IPS DF 6.9 (cell line): ENCODE data around the gene LTBP1.

ENCODE experiments used
- DNase-seq: peaks from one replicate; pipeline ENCODE4 v3.0.0-alpha.2; 2013; ENCODE audit warnings: low read depth, low spot score
- H3K27ac ChIP-seq: one replicate; pipeline ENCODE4 v1.5.1; 2013; ENCODE audit warnings: low read length, control low read depth
- H3K27me3 ChIP-seq: 2 replicates; pipeline ENCODE4 v1.6.1; 2013; ENCODE audit warnings: mild to moderate bottlenecking, low read length; ENCODE audit not compliant: control insufficient read depth, insufficient read depth
- H3K36me3 ChIP-seq: 2 replicates; pipeline ENCODE4 v1.6.1; 2013; ENCODE audit warnings: low read length; ENCODE audit not compliant: control insufficient read depth, insufficient read depth
- H3K4me1 ChIP-seq: 2 replicates; pipeline ENCODE4 v1.6.1; 2013; ENCODE audit warnings: low read length; ENCODE audit not compliant: control insufficient read depth, insufficient read depth
- H3K4me3 ChIP-seq: 2 replicates; pipeline ENCODE4 v1.5.1; 2013; ENCODE audit warnings: mild to moderate bottlenecking, low read length
- H3K9me3 ChIP-seq: 2 replicates; pipeline ENCODE4 v1.6.1; 2013; ENCODE audit warnings: low read length, inconsistent platforms; ENCODE audit not compliant: control insufficient read depth, insufficient read depth
- WGBS: extraction: QIAGEN DNeasy Blood & Tissue Kit; methylation state at CpG from one replicate; pipeline ENCODE4 v1.1.7; 2013; ENCODE audit warnings: mixed read lengths, missing lambda C conversion rate; ENCODE audit not compliant: insufficient read length, insufficient coverage; 5-methylcytosine and 5-hydroxymethylcytosine counted together

LTBP1 gene

DNA sequence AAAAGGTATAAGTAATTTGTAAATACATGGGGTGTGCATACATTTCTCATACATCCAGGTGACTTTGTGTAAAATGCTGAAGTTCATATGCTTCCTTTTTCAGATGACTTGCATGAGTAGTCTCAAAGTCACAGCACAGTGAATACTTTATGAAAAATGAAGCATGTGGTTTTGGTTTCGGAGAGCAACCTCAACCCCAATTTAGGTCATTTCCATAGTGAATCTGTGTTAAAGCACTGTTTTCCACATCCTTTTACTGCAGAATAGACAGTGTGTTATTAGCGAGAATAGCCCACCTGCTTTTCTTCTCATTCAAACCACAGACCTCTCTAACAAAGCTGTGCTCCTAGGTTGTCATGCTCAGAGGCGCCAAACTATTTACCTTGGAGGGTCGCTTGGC is 325.2 kb downstream of the LTBP1 start:
- Histone ChIP-seq H3K4me1 (no peaks in the 10 kb centered on the region), H3K27ac (no peak overlapping the region), H3K4me3 (no peak overlapping the region), H3K27me3 (no peaks in the 10 kb centered on the region), H3K36me3 (no peaks in the 10 kb centered on the region), H3K9me3 (no peaks in the 10 kb centered on the region)
- DNase-seq: no peak
- no CpG with 5 or more reads among the region's 4 CpGs for WGBS

- Histone ChIP-seq H3K27ac (no peak overlapping the region), H3K4me3 (no peak overlapping the region), H3K4me1 (no peaks in the 10 kb centered on the region), H3K36me3 (no peaks in the 10 kb centered on the region), H3K27me3 (no peaks in the 10 kb centered on the region), H3K9me3 (no peaks in the 10 kb centered on the region)
- no peak for DNase-seq
- no CpG with 5 or more reads among the region's 1 CpG for WGBS
Measured at GRCh38 chr2:33273479-33273878, 326.7 kb downstream of the LTBP1 start.

DNA sequence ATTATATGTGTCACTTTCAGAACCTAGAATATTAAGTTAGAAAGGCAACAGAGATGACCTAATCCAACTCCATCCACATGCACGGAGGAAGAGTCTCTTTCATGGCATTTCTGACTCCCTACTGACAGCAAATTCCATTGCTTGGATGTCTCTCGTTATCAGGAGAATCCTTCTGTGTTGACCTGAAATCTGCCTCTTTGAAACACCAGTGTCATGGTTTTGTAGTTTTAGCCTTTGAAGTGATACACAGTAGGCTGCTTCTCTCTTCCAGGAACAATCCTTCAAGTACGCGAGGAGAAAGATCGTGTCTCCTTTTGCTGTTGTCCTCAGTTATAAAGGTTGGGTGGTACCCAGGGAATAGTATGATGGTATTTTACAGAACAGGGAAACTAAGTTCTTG is 327.8 kb downstream of the LTBP1 start:
- no peak for DNase-seq
- H3K36me3 ChIP-seq: no peaks in the 10 kb centered on the region
- H3K27me3 ChIP-seq: no peaks in the 10 kb centered on the region
- H3K9me3 ChIP-seq: no peaks in the 10 kb centered on the region
- H3K4me1 ChIP-seq: no peaks in the 10 kb centered on the region
- H3K27ac ChIP-seq: no peak overlapping the region
- no peak overlapping the region for H3K4me3 ChIP-seq
- WGBS: no CpG with 5 or more reads among the region's 5 CpGs

DNA sequence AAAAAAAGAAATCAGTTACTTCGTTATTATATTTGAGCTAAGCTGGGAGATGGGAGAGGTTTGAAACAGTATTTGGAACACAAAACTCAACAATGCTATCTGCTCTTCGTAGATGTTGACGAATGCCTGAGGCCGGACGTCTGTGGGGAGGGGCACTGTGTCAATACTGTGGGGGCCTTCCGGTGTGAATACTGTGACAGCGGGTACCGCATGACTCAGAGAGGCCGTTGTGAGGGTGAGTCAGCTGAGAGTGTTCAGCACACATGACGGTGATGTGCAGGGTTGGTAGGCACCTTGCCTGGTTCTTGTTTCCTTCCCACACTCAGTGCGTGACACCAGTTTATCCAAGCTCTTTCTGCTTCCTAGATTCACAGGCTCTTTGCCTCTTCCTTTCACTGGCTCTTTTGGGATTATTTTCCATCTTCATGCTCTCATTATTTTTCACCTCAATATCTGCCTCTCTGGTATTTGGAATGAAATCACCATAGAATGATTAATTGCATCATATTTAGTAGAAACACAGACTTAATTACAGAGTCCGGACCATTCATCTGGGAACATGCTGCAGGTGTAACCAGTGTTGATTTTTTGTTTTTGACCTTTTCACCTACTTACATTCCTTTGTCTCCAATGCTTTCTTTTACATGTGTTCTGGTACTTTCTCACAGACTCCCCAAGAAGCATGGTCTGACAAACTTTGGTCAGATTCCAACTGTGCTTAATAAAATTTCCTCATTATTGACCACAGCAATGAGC is 329.1 kb downstream of the LTBP1 start:
- H3K27me3 ChIP-seq: no peaks in the 10 kb centered on the region
- H3K36me3 ChIP-seq: no peaks in the 10 kb centered on the region
- no peak overlapping the region for H3K27ac ChIP-seq
- no peak for DNase-seq
- no CpG with 5 or more reads among the region's 12 CpGs for WGBS
- H3K4me1 ChIP-seq: no peaks in the 10 kb centered on the region
- no peak overlapping the region for H3K4me3 ChIP-seq
- H3K9me3 ChIP-seq: no peaks in the 10 kb centered on the region

DNA sequence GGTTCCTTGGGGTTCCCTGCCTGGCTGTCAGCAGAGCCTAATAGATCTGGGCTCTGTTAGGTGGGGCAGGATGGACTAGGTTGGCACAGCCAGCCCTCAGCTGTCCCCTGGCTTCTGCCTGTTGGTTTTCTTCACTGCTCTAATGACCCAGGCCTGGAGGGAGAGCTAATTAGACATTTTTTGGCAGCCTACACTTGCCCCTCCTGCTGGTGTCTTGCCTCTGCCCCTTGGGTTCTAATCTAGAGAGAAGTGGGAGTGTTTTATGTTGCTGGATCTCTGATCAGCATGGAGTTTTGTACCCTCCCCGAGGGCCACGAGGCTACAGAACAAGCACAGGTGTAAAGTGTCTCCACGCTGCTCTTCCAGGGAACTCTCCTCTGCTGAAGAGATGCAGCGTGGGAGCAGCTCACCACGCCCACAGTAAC is 330.3 kb downstream of the LTBP1 start:
- H3K9me3 ChIP-seq: no peaks in the 10 kb centered on the region
- H3K36me3 ChIP-seq: no peaks in the 10 kb centered on the region
- no CpG with 5 or more reads among the region's 5 CpGs for WGBS
- no peaks in the 10 kb centered on the region for H3K27me3 ChIP-seq
- no peak for DNase-seq
- H3K4me1 ChIP-seq: no peaks in the 10 kb centered on the region
- H3K27ac ChIP-seq: no peak overlapping the region
- no peak overlapping the region for H3K4me3 ChIP-seq

- no peak for DNase-seq
- WGBS: 100% methylated on average over 1 of the region's 9 CpGs
- H3K4me3 ChIP-seq: no peak overlapping the region
- H3K27ac ChIP-seq: no peak overlapping the region
- no peaks in the 10 kb centered on the region for H3K36me3 ChIP-seq
- no peaks in the 10 kb centered on the region for H3K27me3 ChIP-seq
- no peaks in the 10 kb centered on the region for H3K9me3 ChIP-seq
- no peaks in the 10 kb centered on the region for H3K4me1 ChIP-seq
Measured at GRCh38 chr2:33278245-33278943, 331.6 kb downstream of the LTBP1 start.

- no peak for DNase-seq
- no CpG with 5 or more reads among the region's 7 CpGs for WGBS
- no peak overlapping the region for H3K4me3 ChIP-seq
- no peaks in the 10 kb centered on the region for H3K36me3 ChIP-seq
- no peak overlapping the region for H3K27ac ChIP-seq
- no peaks in the 10 kb centered on the region for H3K4me1 ChIP-seq
- no peaks in the 10 kb centered on the region for H3K27me3 ChIP-seq
- no peaks in the 10 kb centered on the region for H3K9me3 ChIP-seq
Measured at GRCh38 chr2:33284287-33284686, 337.5 kb downstream of the LTBP1 start.

GRCh38 chr2:33287507-33288005 is 340.8 kb downstream of the LTBP1 start:
- Histone ChIP-seq H3K9me3 (no peaks in the 10 kb centered on the region), H3K27me3 (no peaks in the 10 kb centered on the region), H3K4me1 (no peaks in the 10 kb centered on the region), H3K27ac (no peak overlapping the region), H3K36me3 (no peaks in the 10 kb centered on the region), H3K4me3 (no peak overlapping the region)
- DNase-seq: no peak
- 100% methylated on average over 1 of the region's 2 CpGs for WGBS

DNA sequence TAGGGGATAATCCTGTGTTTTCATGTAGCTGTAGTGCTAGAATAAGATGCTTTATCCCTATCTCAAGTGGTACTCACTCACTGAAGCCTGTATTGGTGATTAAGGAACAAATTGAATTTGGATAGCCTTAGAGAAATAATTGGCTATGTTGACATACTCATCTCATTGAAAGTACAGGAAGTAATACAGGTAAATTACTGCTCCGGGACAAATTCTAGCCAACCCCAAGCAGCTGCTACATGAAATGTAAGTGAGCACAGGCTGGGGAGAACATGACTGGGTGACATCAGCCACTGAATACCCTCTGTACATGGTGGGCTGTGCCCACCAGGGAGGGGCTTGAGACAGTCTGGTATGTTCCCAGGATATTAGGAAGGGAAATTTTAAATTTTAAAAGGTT is 341.3 kb downstream of the LTBP1 start:
- no peaks in the 10 kb centered on the region for H3K27me3 ChIP-seq
- no peaks in the 10 kb centered on the region for H3K36me3 ChIP-seq
- WGBS: no CpG with 5 or more reads among the region's 1 CpG
- DNase-seq: no peak
- no peak overlapping the region for H3K27ac ChIP-seq
- H3K9me3 ChIP-seq: no peaks in the 10 kb centered on the region
- H3K4me3 ChIP-seq: no peak overlapping the region
- 0 out of 2 replicates have a peak, but pooled peaks cover under 1% of the 10 kb centered on the region for H3K4me1 ChIP-seq

DNA sequence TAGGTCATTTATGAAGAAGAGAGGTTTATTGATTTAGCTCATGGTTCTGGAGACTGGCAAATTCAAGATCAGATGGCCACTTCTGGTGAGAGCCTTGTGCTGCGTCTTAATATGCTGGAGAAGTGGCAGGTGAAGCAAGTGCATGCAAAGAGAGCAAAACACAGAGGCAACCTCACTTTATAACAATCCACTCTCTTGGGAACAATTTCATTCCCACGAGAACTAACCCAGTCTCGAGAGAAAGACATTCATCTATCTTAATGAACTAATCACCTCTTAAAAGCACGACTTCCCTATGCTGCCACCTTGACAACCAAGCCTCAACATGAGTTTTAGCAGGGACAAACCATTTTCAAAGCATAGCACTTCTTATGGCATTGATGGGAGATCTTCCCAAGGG is 343.2 kb downstream of the LTBP1 start:
- Histone ChIP-seq H3K27me3 (no peaks in the 10 kb centered on the region), H3K9me3 (no peaks in the 10 kb centered on the region), H3K27ac (no peak overlapping the region), H3K4me3 (no peak overlapping the region), H3K36me3 (no peaks in the 10 kb centered on the region), H3K4me1 (0 out of 2 replicates have a peak, but pooled peaks cover 1% of the 10 kb centered on the region)
- no CpG with 5 or more reads among the region's 4 CpGs for WGBS
- DNase-seq: no peak
